ENCODE data around the gene ASTN2.

ASTN2 gene

DNA sequence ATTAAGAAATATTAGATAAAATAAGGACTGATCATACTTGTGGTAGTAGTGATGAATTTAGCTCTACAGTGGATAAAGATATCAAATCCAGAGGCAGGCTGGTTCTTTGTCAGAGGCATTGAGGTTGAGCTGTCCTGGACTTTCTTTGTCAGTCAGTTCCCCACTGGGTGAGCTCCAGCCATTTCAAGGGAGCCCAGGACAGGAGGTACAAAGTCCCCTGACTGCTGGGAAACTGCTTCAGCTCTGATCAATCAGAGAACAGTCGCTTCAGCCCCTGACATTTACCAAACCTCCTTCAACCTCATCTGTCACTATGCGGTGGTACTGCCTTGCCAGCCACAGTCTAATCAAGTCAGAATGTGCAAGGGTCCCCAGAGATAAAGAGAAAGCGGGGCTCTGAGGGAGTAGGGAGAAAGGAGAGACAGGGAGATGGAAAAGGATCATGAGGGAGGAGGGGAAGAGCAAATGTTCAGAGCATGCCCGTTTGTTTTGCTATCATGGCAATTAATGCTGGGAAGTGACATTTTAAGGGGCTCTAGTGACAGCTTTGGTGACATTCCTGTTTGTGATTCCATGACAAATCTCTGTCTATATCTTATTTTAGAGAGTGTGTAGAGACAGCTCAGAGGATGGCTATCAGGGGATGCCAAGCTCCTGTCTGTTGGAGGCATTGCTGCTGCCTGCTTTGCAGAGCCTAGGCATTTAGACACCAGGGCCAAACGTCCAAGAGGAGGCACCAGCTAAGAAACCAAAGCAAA lies 223.2 kb downstream of the ASTN2 start:
- TF ChIP-seq, protein P1, sequence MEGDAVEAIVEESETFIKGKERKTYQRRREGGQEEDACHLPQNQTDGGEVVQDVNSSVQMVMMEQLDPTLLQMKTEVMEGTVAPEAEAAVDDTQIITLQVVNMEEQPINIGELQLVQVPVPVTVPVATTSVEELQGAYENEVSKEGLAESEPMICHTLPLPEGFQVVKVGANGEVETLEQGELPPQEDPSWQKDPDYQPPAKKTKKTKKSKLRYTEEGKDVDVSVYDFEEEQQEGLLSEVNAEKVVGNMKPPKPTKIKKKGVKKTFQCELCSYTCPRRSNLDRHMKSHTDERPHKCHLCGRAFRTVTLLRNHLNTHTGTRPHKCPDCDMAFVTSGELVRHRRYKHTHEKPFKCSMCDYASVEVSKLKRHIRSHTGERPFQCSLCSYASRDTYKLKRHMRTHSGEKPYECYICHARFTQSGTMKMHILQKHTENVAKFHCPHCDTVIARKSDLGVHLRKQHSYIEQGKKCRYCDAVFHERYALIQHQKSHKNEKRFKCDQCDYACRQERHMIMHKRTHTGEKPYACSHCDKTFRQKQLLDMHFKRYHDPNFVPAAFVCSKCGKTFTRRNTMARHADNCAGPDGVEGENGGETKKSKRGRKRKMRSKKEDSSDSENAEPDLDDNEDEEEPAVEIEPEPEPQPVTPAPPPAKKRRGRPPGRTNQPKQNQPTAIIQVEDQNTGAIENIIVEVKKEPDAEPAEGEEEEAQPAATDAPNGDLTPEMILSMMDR (IDR thresholded peaks at IDR 0.05; ENCODE audit: low read depth, low read length, missing control alignments), result no peak
- DNase-seq (ENCODE audit: extremely low read depth, low read depth), result no peak
- no peak overlapping the region for H3K4me3 ChIP-seq (replicated peaks; ENCODE audit: low read depth, low read length)

- no peak for DNase-seq (ENCODE audit: extremely low read depth, low read depth)
- H3K4me3 ChIP-seq (replicated peaks; ENCODE audit: low read depth, low read length), result no peak overlapping the region
- TF ChIP-seq, protein P1 (IDR thresholded peaks at IDR 0.05; ENCODE audit: low read depth, low read length, missing control alignments), result no peak
Measured at GRCh38 chr9:117189121-117189520, 225.7 kb downstream of the ASTN2 start.

- no peak overlapping the region for H3K4me3 ChIP-seq (replicated peaks; ENCODE audit: low read depth, low read length)
- no peak for DNase-seq (ENCODE audit: extremely low read depth, low read depth)
- TF ChIP-seq, protein P1 (IDR thresholded peaks at IDR 0.05; ENCODE audit: low read depth, low read length, missing control alignments), result no peak
Measured at GRCh38 chr9:117188394-117188793, 226.5 kb downstream of the ASTN2 start.

DNA sequence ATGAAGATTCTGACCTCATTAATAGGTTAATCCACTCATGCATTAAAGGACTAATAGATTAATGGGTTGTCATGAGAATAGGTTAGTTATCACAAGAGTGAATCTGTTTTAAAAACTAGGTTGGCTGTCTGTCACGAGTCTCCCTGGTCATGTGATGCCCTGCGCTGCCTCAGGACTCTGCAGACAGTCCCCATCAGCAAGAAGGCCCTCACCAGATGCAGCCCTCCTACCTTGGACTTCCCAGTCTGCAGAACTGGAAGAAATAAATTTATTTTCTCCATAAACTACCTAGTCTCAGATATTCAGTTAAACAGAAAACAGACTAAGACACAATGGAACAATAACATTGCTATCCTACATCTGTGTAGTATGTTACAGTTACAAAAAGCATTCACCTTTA lies 227.4 kb downstream of the ASTN2 start:
- no peak overlapping the region for H3K4me3 ChIP-seq (replicated peaks; ENCODE audit: low read depth, low read length)
- TF ChIP-seq, protein P1 (IDR thresholded peaks at IDR 0.05; ENCODE audit: low read depth, low read length, missing control alignments), result no peak
- no peak for DNase-seq (ENCODE audit: extremely low read depth, low read depth)

GRCh38 chr9:117184173-117184572 lies 230.7 kb downstream of the ASTN2 start:
- H3K4me3 ChIP-seq (replicated peaks; ENCODE audit: low read depth, low read length), result no peak overlapping the region
- DNase-seq (ENCODE audit: extremely low read depth, low read depth), result no peak

GRCh38 chr9:117182046-117182445 lies 232.8 kb downstream of the ASTN2 start:
- TF ChIP-seq, protein P1 (IDR thresholded peaks at IDR 0.05; ENCODE audit: low read depth, low read length, missing control alignments), result no peak
- DNase-seq (ENCODE audit: extremely low read depth, low read depth), result no peak
- no peak overlapping the region for H3K4me3 ChIP-seq (replicated peaks; ENCODE audit: low read depth, low read length)

More at GRCh38 chr9:117184173-117184572, 230.7 kb downstream of the ASTN2 start:
- TF ChIP-seq, protein P1 (IDR thresholded peaks at IDR 0.05; ENCODE audit: low read depth, low read length, missing control alignments), result no peak

All from HFF-Myc (cell line).